GM19025 (cell line): Measurements from ENCODE around the gene AGPS.

Source experiments
- ATAC-seq: cut with Tn5 transposase; IDR thresholded peaks from one replicate; pipeline ENCODE4 v1.9.1; 2021; ENCODE audit warnings: mild to moderate bottlenecking, low read depth, moderate library complexity; ENCODE audit not compliant: unreplicated experiment

The AGPS gene

GRCh38 chr2:177383935-177384334 is 8.6 kb upstream of the AGPS start:
- no peak for ATAC-seq

DNA sequence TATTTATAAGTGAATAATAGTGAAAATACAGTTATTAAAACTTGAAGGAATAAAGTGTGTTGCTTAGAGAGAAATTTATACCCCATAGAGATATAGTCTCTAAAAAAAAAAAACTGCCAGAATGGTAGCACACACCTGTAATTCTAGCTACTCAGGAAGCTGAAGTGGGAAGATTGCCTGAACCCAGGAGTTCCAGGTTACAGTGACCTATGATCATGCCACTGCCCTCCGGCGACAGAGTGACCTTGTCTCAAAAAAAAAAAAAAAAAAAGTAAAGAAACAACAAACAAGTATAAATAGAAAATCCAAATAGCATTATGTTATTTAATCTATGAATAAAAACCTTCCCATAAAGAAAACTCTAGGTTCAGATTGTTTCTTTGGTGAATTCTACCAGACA is 7.4 kb upstream of the AGPS start:
- no peak for ATAC-seq

- ATAC-seq: no peak
Observed at GRCh38 chr2:177391822-177392372, 676 bp upstream of the AGPS start.

GRCh38 chr2:177393203-177393755 is 706 bp downstream of the AGPS start:
- no peak for ATAC-seq

GRCh38 chr2:177393824-177394593 is 1.4 kb downstream of the AGPS start:
- no peak for ATAC-seq

GRCh38 chr2:177394594-177394973 is 2.0 kb downstream of the AGPS start:
- ATAC-seq: no peak

DNA sequence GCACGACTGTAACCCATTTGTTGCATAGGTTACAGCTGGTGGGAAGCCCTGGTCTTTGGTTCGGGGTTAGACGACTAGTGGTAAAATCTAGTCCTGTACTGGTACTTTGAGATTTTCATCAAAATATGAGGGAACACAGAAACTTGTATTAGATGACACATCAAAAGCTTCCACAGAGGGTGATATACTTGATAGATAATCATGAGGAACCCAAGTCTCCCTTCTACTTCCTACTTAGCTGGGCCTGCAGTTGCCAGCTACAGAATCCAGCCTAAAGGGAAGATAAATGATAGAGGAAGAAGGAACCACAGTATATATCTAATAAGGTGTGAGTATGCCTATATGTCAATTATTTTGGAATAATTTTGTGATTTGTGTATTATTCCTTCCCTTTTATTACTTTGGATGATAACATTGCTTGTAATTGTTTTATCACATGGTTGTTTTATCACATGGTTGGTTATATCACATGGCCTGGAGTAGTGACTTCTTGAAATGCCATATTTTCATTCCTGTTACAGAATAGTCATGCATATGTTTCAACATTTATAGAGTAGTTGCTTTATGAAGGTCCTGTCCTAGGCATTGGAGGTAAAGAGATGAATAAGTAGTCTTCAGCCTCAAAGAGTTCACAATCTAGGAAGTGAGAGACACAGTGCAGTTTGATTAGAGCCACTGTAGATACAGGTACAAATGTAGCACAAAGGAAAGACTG is 2.9 kb downstream of the AGPS start:
- no peak for ATAC-seq

GRCh38 chr2:177396703-177397460 is 4.3 kb downstream of the AGPS start:
- no peak for ATAC-seq

GRCh38 chr2:177397481-177398289 is 5.1 kb downstream of the AGPS start:
- ATAC-seq: no peak

DNA sequence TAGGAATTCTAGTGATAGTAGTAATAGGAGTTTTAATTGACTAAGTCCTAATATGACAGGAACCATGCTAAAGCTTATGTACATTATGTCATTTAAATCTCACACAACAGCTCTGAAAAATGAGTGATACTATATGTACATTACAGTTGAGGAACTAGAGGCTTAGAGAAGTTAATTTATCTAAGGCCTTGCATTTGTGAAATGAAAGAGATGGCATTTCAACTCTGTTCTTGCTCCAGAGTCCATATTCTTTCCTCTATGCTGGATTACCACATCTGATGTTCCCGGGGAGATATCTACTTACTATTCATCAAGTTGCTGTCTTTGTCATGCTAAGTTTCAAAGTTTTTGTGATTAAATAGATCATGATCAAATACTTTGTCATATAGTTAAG is 5.7 kb downstream of the AGPS start:
- ATAC-seq: no peak

GRCh38 chr2:177398791-177399190 is 6.2 kb downstream of the AGPS start:
- ATAC-seq: no peak

- ATAC-seq: no peak
Observed at GRCh38 chr2:177399376-177399775, 6.8 kb downstream of the AGPS start.

DNA sequence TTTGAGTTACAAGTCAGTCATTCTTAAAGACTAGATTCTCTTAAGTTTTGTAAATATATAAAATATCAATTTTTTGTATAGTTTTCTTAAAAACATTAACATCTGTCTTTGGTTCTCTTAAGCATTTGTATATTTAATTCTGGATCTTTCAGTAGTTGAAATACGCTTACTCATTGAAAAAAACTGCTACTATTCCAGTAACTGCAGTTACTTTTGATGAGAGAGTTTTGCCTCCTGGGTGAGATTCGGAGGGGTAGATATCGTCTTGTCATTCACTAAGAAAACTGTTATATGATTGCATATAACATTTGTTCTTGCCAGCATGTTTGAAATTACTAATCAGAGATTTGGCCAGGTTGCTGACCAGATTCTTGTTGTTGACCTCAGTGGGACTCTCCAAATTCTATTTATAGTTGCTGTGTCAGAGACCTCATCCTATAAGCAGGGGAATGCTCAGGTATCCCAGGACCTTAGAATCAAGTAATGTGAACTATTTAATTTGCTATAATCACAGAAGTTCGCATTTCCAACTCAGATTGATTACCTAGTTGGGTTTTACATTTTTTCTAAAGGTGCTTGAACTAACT is 7.9 kb downstream of the AGPS start:
- ATAC-seq: no peak

DNA sequence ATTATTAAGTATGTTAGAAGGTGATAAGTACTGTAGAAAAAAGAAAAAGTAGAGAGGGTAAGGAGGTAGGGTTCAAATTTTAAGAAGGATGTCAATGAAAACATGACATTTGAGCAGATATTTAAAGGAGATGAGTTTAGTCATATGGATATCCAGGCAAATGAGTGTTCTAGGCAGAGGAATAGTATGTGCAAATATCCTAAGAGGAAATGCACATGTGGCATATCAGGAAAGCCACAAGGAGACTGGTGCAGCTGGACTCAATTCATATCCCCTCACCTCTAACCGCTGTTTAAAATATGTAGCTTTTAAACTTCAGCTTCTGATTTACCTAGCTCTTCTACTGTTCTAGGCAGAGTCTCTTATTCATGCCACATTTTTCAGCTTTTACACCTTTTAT is 9.5 kb downstream of the AGPS start:
- no peak for ATAC-seq

- no peak for ATAC-seq
Observed at GRCh38 chr2:177403838-177404237, 11.3 kb downstream of the AGPS start.

- no peak for ATAC-seq
Observed at GRCh38 chr2:177404243-177404642, 11.7 kb downstream of the AGPS start.

- no peak for ATAC-seq
Observed at GRCh38 chr2:177405029-177405692, 12.6 kb downstream of the AGPS start.

DNA sequence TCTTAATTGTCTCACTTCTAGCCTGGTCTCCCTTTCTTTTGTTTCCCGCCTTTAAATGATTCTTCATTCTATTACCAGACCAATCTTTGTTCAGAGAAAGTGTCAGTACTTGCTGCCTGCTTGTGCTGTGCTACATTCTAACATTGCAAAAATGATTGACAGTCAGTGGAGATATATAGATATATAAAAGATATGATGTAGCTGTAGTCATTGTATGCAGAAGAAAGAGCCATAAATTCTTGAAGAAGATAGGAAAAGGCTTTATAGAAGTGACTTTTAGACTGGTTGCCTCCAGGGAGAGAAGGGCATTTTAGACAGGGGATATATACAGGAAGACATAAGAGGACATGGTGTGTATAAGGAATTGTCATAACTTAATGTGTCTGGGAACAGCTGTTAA is 13.6 kb downstream of the AGPS start:
- ATAC-seq: no peak

DNA sequence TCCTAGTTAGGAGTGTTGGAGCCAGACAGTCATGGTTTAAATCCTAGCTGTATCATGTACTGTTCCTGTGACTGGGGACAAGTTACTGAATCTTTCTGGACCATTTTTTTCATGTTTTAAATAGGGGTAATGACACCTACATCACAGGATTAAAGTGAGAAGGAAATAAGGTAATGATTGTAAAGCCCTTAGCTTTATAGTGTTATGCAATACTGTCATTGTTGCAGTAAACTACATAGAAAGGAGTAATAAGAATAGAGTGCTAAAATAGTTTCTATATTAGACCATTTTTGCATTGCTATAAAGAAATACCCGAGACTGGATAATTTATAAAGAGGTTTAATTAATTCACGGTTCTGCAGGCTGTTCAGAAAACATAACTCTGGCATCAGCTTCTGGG is 14.5 kb downstream of the AGPS start:
- no peak for ATAC-seq
